ENCODE measurements around the gene FXR2. TPM values are rescaled to one million over a fixed set of nuclear protein-coding genes. Genes with fewer than 3 reads are reported as not detected.

Gene FXR2
- total RNA-seq, 1 experiment from 2014 or later: 49.7 TPM

DNA sequence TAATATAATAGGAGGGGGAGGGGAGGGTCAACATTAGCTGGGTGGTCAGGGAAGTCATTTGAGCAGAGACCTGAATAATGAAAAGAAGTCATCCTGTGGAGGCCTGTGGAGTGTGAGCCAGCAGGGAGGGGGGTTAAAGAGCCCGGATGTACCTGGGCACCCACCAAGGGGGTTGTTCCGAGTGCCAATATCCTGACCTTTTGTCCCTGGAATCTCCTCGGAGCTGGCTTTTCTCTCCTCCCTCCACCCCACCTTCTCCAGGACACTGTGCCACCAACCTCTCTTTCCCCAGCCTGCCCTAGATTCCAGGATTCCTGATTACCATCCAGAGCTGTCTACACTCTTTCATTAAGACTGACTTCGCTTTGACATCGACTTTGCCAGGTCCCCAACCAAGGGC, 21.5 kb upstream of the FXR2 start:
- DNase-seq (ENCODE audit: low read depth, low spot score) (no peak), ATAC-seq (no peak)
- Histone ChIP-seq H3K4me3 (replicated peaks in 1 of 2; ENCODE audit: low read depth in 1 of 2, low read length in 2 of 2) (no peak overlapping the region), H4K20me1 (ENCODE audit: insufficient read depth) (no peaks in the 10 kb centered on the region), H3K4me1 (ENCODE audit: control insufficient read depth in 1 of 2, insufficient read depth in 2 of 2, low read length in 2 of 2) (peaks cover 0 to 7% of the 10 kb centered on the region in 2 experiments; a peak in 2 of 4 replicates), H3K9me2 (ENCODE audit: insufficient read depth) (no peaks in the 10 kb centered on the region), H3K4me2 (ENCODE audit: low read length) (no peak overlapping the region), H3K9ac (ENCODE audit: low read length) (no peak overlapping the region), H3K79me2 (ENCODE audit: insufficient read depth, low read length) (no peaks in the 10 kb centered on the region), H3K9me3 (ENCODE audit: control insufficient read depth in 1 of 2, insufficient read depth in 1 of 2, low read depth in 1 of 2, low read length in 2 of 2) (no peaks in the 10 kb centered on the region), H3K27me3 (ENCODE audit: insufficient read depth, low read length) (no peaks in the 10 kb centered on the region), H3K36me3 (ENCODE audit: control insufficient read depth in 1 of 2, insufficient read depth in 2 of 2, low read length in 2 of 2) (no peaks in the 10 kb centered on the region), H2AFZ (ENCODE audit: low read depth, low read length, poor library complexity, severe bottlenecking) (no peak overlapping the region), H3K27ac (ENCODE audit: low read depth, low read length) (no peak overlapping the region)
- ChIA-PET RAD21 (ENCODE audit: low non-redundant PET in 1 of 2, low total read pairs in 2 of 2, uncharacterized antibody in 2 of 2, unreplicated experiment in 2 of 2) (no interaction called here), CTCF (no interaction called here), POLR2A (interaction anchor here (1.5 kb wide), 1 partner anchor 8 kb away, joined by 4 read pairs; the partner anchor contains the start of gene SAT2)
- intact Hi-C loops (cut with micrococcal nuclease): no loop called here
- TF ChIP-seq EGR1 (IDR thresholded peaks at IDR 0.05; ENCODE audit: low read depth) (no peak), SP1 (IDR thresholded peaks at IDR 0.05; ENCODE audit: low read depth) (no peak)
- TF ChIP-seq, protein P1, sequence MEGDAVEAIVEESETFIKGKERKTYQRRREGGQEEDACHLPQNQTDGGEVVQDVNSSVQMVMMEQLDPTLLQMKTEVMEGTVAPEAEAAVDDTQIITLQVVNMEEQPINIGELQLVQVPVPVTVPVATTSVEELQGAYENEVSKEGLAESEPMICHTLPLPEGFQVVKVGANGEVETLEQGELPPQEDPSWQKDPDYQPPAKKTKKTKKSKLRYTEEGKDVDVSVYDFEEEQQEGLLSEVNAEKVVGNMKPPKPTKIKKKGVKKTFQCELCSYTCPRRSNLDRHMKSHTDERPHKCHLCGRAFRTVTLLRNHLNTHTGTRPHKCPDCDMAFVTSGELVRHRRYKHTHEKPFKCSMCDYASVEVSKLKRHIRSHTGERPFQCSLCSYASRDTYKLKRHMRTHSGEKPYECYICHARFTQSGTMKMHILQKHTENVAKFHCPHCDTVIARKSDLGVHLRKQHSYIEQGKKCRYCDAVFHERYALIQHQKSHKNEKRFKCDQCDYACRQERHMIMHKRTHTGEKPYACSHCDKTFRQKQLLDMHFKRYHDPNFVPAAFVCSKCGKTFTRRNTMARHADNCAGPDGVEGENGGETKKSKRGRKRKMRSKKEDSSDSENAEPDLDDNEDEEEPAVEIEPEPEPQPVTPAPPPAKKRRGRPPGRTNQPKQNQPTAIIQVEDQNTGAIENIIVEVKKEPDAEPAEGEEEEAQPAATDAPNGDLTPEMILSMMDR (IDR thresholded peaks at IDR 0.05 in 2 of 3, conservative IDR thresholded peaks at IDR 0.05 in 1 of 3; ENCODE audit: borderline replicate concordance in 1 of 3, insufficient read depth in 1 of 3, low read depth in 2 of 3, low read length in 2 of 3): no peak
- BruUV-seq (replicated peaks): no TSS peak

DNA sequence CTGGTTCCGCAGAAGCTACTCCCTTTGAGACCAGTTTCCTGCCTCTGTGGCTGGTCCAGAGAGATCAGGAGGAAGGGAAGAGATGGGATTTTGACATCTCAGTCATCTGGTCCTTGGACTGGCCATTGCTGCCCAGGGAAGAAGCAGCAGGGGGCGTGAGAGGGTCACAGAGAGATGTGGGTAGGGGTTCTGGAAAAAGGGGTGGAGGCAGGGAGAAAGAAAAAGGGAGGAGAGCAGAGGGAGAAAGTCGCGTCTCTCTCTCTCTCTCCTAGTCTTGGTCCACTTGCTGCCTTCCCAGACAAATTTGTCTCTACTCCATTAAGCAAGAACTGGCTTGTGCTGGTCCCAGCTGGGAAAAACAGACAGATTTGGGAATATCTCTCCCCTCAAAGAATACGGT, 19.7 kb upstream of the FXR2 start:
- Histone ChIP-seq H3K9me2 (ENCODE audit: insufficient read depth) (no peaks in the 10 kb centered on the region), H4K20me1 (ENCODE audit: insufficient read depth) (no peaks in the 10 kb centered on the region), H3K27me3 (ENCODE audit: insufficient read depth, low read length) (no peaks in the 10 kb centered on the region), H3K4me2 (ENCODE audit: low read length) (no peak overlapping the region), H3K9ac (ENCODE audit: low read length) (no peak overlapping the region), H3K36me3 (ENCODE audit: control insufficient read depth in 1 of 2, insufficient read depth in 2 of 2, low read length in 2 of 2) (no peaks in the 10 kb centered on the region), H3K27ac (ENCODE audit: low read depth, low read length) (no peak overlapping the region), H3K4me1 (ENCODE audit: control insufficient read depth in 1 of 2, insufficient read depth in 2 of 2, low read length in 2 of 2) (peaks cover 0 to 7% of the 10 kb centered on the region in 2 experiments; a peak in 2 of 4 replicates), H3K79me2 (ENCODE audit: insufficient read depth, low read length) (no peaks in the 10 kb centered on the region), H2AFZ (ENCODE audit: low read depth, low read length, poor library complexity, severe bottlenecking) (no peak overlapping the region), H3K4me3 (replicated peaks in 1 of 2; ENCODE audit: low read depth in 1 of 2, low read length in 2 of 2) (no peak overlapping the region), H3K9me3 (ENCODE audit: control insufficient read depth in 1 of 2, insufficient read depth in 1 of 2, low read depth in 1 of 2, low read length in 2 of 2) (no peaks in the 10 kb centered on the region)
- CTCF ChIA-PET: interaction anchor here (5.4 kb wide), 1 partner anchor 53 kb away, joined by 54 read pairs; the partner anchor contains the start of genes TP53 and WRAP53
- intact Hi-C loops (cut with micrococcal nuclease): loop anchor here (5.0 kb wide), 1 partner anchor 423 kb away; no protein-coding TSS in a partner anchor
- RAD21 ChIA-PET (ENCODE audit: low non-redundant PET in 1 of 2, low total read pairs in 2 of 2, uncharacterized antibody in 2 of 2, unreplicated experiment in 2 of 2): no interaction called here
- TF ChIP-seq, protein P1 (IDR thresholded peaks at IDR 0.05 in 2 of 3, conservative IDR thresholded peaks at IDR 0.05 in 1 of 3; ENCODE audit: borderline replicate concordance in 1 of 3, insufficient read depth in 1 of 3, low read depth in 2 of 3, low read length in 2 of 3): peak; percentile 45 to 63 (median 56); a peak in 5 of 6 replicates
- TF ChIP-seq ZFX (IDR thresholded peaks at IDR 0.05) (no peak), EGR1 (IDR thresholded peaks at IDR 0.05; ENCODE audit: low read depth) (no peak), RAD21 (IDR thresholded peaks at IDR 0.05; ENCODE audit: low read depth) (peak; percentile 62), EZH2 (IDR thresholded peaks at IDR 0.05) (no peak), TCF7L2 (IDR thresholded peaks at IDR 0.05; ENCODE audit: borderline replicate concordance, extremely low read depth, insufficient read depth, insufficient read length) (no peak), EZH2phosphoT487 (IDR thresholded peaks at IDR 0.05; ENCODE audit: borderline replicate concordance) (no peak)
- BruUV-seq (replicated peaks): no TSS peak
- POLR2A ChIA-PET: no interaction called here
- DNase-seq (ENCODE audit: low read depth, low spot score) (no peak), ATAC-seq (peak; percentile 52)
